Measurements from ENCODE around the gene ZNF397. TPM values are rescaled to one million over a fixed set of nuclear protein-coding genes. Genes with fewer than 3 reads are reported as not detected.
"Not testable (repeated sequence)": the region's sequence is repeated elsewhere in the genome, so short reads cannot be mapped to it uniquely, and the experiment has no call there.

ZNF397 gene
- total RNA-seq, 1 experiment from 2014 or later: 23.8 TPM

DNA sequence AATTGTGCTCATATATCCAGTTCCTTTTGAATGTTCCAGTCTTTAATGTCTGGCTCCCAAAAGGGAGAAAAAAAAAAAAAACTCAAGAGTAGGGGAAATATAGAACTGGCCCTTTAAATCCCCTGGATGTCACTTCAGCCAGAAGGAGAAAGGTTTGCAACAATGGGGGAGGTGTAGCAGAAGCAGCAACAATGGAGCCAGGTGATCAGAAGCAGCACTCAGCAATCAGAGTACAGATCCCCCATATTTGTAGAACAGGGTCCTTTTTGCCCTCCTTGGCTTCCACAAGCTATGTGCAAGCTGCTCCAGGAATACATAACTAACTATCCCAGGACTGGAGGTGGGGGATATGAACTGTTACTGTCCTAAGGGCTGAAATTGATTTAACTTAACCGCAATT, 25.8 kb upstream of the ZNF397 start:
- intact Hi-C loops (cut with micrococcal nuclease): no loop called here
- H3K27me3 ChIP-seq (ENCODE audit: insufficient read depth, low read length): no peaks in the 10 kb centered on the region
- no peak overlapping the region for H2AFZ ChIP-seq (ENCODE audit: low read depth, low read length, poor library complexity, severe bottlenecking)
- ChIA-PET CTCF (no interaction called here), RAD21 (ENCODE audit: low non-redundant PET in 1 of 2, low total read pairs in 2 of 2, uncharacterized antibody in 2 of 2, unreplicated experiment in 2 of 2) (no interaction called here), POLR2A (no interaction called here)
- H3K9ac ChIP-seq (ENCODE audit: low read length): no peak overlapping the region
- H3K36me3 ChIP-seq (ENCODE audit: control insufficient read depth in 1 of 2, insufficient read depth in 2 of 2, low read length in 2 of 2): no peaks in the 10 kb centered on the region
- H3K4me1 ChIP-seq (ENCODE audit: control insufficient read depth in 1 of 2, insufficient read depth in 2 of 2, low read length in 2 of 2): no peaks in the 10 kb centered on the region
- no peak overlapping the region for H3K4me3 ChIP-seq (replicated peaks in 1 of 2; ENCODE audit: low read depth in 1 of 2, low read length in 2 of 2)
- H3K79me2 ChIP-seq (ENCODE audit: insufficient read depth, low read length): no peaks in the 10 kb centered on the region
- H3K4me2 ChIP-seq (ENCODE audit: low read length): no peak overlapping the region
- no peak overlapping the region for H3K27ac ChIP-seq (ENCODE audit: low read depth, low read length)
- no peaks in the 10 kb centered on the region for H3K9me3 ChIP-seq (ENCODE audit: control insufficient read depth in 1 of 2, insufficient read depth in 1 of 2, low read depth in 1 of 2, low read length in 2 of 2)
- BruUV-seq (replicated peaks): no TSS peak
- H3K9me2 ChIP-seq (ENCODE audit: insufficient read depth): no peaks in the 10 kb centered on the region
- TF ChIP-seq ZFX (IDR thresholded peaks at IDR 0.05) (no peak), ZNF274 (IDR thresholded peaks at IDR 0.05; ENCODE audit: low read depth, low read length) (no peak), SP1 (IDR thresholded peaks at IDR 0.05; ENCODE audit: low read depth) (no peak)
- TF ChIP-seq, protein P1, sequence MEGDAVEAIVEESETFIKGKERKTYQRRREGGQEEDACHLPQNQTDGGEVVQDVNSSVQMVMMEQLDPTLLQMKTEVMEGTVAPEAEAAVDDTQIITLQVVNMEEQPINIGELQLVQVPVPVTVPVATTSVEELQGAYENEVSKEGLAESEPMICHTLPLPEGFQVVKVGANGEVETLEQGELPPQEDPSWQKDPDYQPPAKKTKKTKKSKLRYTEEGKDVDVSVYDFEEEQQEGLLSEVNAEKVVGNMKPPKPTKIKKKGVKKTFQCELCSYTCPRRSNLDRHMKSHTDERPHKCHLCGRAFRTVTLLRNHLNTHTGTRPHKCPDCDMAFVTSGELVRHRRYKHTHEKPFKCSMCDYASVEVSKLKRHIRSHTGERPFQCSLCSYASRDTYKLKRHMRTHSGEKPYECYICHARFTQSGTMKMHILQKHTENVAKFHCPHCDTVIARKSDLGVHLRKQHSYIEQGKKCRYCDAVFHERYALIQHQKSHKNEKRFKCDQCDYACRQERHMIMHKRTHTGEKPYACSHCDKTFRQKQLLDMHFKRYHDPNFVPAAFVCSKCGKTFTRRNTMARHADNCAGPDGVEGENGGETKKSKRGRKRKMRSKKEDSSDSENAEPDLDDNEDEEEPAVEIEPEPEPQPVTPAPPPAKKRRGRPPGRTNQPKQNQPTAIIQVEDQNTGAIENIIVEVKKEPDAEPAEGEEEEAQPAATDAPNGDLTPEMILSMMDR (IDR thresholded peaks at IDR 0.05 in 2 of 3, conservative IDR thresholded peaks at IDR 0.05 in 1 of 3; ENCODE audit: borderline replicate concordance in 1 of 3, insufficient read depth in 1 of 3, low read depth in 2 of 3, low read length in 2 of 3): no peak
- no peak for DNase-seq (ENCODE audit: low read depth, low spot score)
- ATAC-seq: no peak
- no peaks in the 10 kb centered on the region for H4K20me1 ChIP-seq (ENCODE audit: insufficient read depth)

DNA sequence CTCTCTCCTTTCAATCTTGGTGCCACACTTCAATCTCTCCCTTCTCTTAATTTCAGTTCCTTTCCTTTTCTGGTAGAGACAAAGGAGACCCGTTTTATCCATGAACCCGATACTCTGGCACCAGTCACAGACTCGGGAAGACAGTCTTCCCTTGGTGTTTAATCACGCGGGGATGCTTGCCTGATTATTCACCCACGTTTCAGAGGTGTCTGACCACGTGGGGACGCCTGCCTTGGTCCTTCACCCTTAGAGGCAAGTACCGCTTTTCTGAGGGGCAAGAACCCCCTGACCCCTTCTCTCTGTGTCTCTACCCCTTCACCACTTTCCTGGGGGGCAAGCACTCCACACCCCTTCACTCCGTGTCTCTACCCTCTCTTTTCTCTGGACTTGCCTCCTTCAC, 24.2 kb upstream of the ZNF397 start:
- H3K9me2 ChIP-seq (ENCODE audit: insufficient read depth); DNase-seq (ENCODE audit: low read depth, low spot score); H4K20me1 ChIP-seq (ENCODE audit: insufficient read depth); BruUV-seq (replicated peaks); intact Hi-C loops (cut with micrococcal nuclease); H3K9me3 ChIP-seq (ENCODE audit: control insufficient read depth in 1 of 2, insufficient read depth in 1 of 2, low read depth in 1 of 2, low read length in 2 of 2); H3K4me3 ChIP-seq (replicated peaks in 1 of 2; ENCODE audit: low read depth in 1 of 2, low read length in 2 of 2); CTCF ChIA-PET; H3K9ac ChIP-seq (ENCODE audit: low read length); H3K36me3 ChIP-seq (ENCODE audit: control insufficient read depth in 1 of 2, insufficient read depth in 2 of 2, low read length in 2 of 2); H3K4me1 ChIP-seq (ENCODE audit: control insufficient read depth in 1 of 2, insufficient read depth in 2 of 2, low read length in 2 of 2); H3K79me2 ChIP-seq (ENCODE audit: insufficient read depth, low read length); ATAC-seq; H2AFZ ChIP-seq (ENCODE audit: low read depth, low read length, poor library complexity, severe bottlenecking); H3K27ac ChIP-seq (ENCODE audit: low read depth, low read length); RAD21 ChIA-PET (ENCODE audit: low non-redundant PET in 1 of 2, low total read pairs in 2 of 2, uncharacterized antibody in 2 of 2, unreplicated experiment in 2 of 2); POLR2A ChIA-PET; H3K4me2 ChIP-seq (ENCODE audit: low read length); H3K27me3 ChIP-seq (ENCODE audit: insufficient read depth, low read length): not testable (repeated sequence)

DNA sequence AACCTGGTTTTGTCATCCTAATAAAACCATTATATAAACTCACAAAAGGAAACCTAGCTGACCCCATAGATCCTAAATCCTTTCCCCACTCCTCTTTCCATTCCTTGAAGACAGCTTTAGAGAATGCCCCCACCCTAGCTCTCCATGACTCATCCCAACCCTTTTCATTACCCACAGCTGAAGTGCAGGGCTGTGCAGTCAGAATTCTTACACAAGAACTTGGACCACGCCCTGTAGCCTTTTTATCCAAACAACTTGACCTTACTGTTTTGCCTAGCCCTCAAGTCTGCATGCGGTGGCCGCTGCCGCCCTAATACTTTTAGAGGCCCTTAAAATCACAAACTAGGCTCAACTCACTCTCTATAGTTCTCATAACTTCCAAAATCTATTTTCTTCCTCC, 21.5 kb upstream of the ZNF397 start:
- H3K4me2 ChIP-seq (ENCODE audit: low read length); H3K9me3 ChIP-seq (ENCODE audit: control insufficient read depth in 1 of 2, insufficient read depth in 1 of 2, low read depth in 1 of 2, low read length in 2 of 2); H3K9me2 ChIP-seq (ENCODE audit: insufficient read depth); intact Hi-C loops (cut with micrococcal nuclease); H3K27me3 ChIP-seq (ENCODE audit: insufficient read depth, low read length); POLR2A ChIA-PET; CTCF ChIA-PET; ATAC-seq; BruUV-seq (replicated peaks); H3K79me2 ChIP-seq (ENCODE audit: insufficient read depth, low read length); H3K27ac ChIP-seq (ENCODE audit: low read depth, low read length); H2AFZ ChIP-seq (ENCODE audit: low read depth, low read length, poor library complexity, severe bottlenecking); H3K9ac ChIP-seq (ENCODE audit: low read length); DNase-seq (ENCODE audit: low read depth, low spot score); H3K4me1 ChIP-seq (ENCODE audit: control insufficient read depth in 1 of 2, insufficient read depth in 2 of 2, low read length in 2 of 2); H4K20me1 ChIP-seq (ENCODE audit: insufficient read depth); H3K36me3 ChIP-seq (ENCODE audit: control insufficient read depth in 1 of 2, insufficient read depth in 2 of 2, low read length in 2 of 2); H3K4me3 ChIP-seq (replicated peaks in 1 of 2; ENCODE audit: low read depth in 1 of 2, low read length in 2 of 2): not testable (repeated sequence)
- RAD21 ChIA-PET (ENCODE audit: low non-redundant PET in 1 of 2, low total read pairs in 2 of 2, uncharacterized antibody in 2 of 2, unreplicated experiment in 2 of 2): interaction anchor here in 1 of 2 experiments (0.7 kb wide), 1 partner anchor 146 kb away, joined by 3 read pairs; no protein-coding TSS in a partner anchor
